22Rv1 (cell line): ENCODE data around the gene BYSL.

Experiments
- CTCF ChIP-seq: fragments of 450-650 bp; IDR thresholded peaks from 2 replicates; pipeline ENCODE4 v1.5.1; 2017; ENCODE audit warnings: mild to moderate bottlenecking
- ZFX ChIP-seq: fragments of 450-650 bp; IDR thresholded peaks from 2 replicates; pipeline ENCODE4 v1.6.1; 2017; ENCODE audit warnings: antibody characterized with exemption, borderline replicate concordance

- TF ChIP-seq CTCF = no peak
- TF ChIP-seq ZFX = no peak
These were observed 20.2 kb downstream of the BYSL start, which contains the start of gene CCND3 for GRCh38 chr6:41941280-41942066.
